ENCODE results near the gene TOP2A. TPM values are rescaled to one million over a fixed set of nuclear protein-coding genes. Genes with fewer than 3 reads are reported as not detected.

Gene TOP2A
- polyA plus RNA-seq, 3 donors = 0.34 to 0.58 (median 0.40) TPM

DNA sequence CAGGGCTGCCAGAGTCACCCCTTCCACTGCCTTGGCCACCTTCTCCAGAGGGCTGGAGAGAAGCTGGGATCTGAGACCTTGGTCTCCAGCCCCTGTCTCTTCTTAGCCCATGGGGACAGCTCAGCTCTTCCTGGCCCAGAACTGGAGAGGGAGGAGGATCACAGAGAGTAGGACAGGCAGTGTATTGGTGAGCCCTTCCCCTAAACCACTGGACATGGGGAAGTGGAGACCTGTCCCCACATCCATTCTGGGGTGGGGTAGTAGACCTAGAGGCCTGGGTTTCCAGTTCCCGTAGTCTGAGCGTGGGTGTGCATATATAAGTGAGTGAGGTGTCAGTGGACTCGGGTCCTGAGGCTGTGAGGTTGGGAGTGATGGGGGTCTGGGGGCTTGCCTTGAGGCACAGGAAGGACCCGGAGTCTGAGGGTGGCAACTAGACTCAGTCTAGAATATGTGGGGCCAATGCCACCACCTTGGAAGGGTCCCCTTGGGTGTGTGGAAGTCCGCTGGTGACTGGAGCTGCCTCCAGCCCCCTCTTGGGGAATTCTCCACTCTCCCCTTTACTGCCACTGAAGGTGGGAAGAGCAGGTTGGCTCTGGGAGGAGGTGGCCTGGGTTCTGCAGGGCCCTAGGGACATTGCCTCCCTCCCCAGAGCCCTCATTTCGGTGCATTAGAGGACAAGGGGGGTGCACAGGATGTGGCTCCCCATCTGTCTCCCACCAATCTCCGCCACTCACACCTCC, 73.1 kb downstream of the TOP2A start:
- WGBS, 3 donors = 14 to 56% (median 20%) methylated on average over 7 of the region's 7 CpGs
- peak overlapping the region; percentile 65 for H3K27ac ChIP-seq (ENCODE audit: low read depth, low read length)

DNA sequence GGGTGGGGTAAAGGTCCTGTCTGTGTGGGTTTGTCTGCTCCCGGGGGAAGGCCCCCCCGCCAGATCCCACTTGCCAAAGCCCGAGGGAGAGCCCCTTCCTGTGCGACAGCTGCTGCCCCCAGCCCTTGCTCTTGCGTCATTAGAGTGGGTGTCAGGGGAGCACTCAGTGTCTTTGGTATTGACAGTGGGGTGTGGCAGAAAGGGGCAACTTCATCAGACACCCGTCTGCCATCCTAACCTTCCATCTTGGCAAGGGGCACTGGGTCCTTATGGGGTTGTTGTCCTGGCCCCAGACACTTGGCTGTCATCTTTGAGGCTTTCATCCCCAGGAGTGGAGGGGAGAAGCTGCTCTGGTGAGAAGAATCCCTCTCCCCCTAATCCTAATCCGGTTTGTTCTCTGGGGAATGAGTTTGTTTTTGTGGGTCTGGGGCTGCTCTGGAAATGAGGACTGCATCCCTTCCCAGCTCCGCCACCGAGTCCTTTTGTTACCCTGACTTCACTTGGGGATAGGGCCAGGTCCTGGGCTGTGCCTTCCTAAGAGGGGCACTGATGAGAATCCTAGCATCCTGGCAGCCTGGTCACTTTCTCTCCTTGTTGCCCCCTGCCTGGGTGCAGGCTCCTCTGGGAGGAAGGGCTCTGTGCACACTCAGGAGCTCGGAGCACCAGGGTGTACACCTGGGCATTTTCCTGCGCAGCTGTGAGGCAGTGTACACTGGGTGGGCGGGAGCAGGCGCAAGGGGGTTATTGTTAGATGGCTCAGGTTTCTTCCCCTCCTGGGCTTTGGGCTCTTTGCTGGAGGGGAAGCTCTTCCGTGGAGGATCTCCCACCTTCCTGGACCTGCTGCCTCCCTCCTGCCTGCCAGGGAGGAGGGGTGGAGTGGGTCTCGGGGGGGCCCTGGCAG, 74.2 kb downstream of the TOP2A start:
- 20 to 39% (median 22%) methylated on average over 15 of the region's 15 CpGs for WGBS, 3 donors
- H3K27ac ChIP-seq (ENCODE audit: low read depth, low read length) = peak overlapping the region; percentile 83

- H3K27ac ChIP-seq (ENCODE audit: low read depth, low read length) = peak overlapping the region; percentile 83
- WGBS, 3 donors = 3 to 5% (median 4%) methylated on average over 37 to 38 of the region's 38 CpGs
These were observed 75.0 kb downstream of the TOP2A start for GRCh38 chr17:40342504-40343218.

DNA sequence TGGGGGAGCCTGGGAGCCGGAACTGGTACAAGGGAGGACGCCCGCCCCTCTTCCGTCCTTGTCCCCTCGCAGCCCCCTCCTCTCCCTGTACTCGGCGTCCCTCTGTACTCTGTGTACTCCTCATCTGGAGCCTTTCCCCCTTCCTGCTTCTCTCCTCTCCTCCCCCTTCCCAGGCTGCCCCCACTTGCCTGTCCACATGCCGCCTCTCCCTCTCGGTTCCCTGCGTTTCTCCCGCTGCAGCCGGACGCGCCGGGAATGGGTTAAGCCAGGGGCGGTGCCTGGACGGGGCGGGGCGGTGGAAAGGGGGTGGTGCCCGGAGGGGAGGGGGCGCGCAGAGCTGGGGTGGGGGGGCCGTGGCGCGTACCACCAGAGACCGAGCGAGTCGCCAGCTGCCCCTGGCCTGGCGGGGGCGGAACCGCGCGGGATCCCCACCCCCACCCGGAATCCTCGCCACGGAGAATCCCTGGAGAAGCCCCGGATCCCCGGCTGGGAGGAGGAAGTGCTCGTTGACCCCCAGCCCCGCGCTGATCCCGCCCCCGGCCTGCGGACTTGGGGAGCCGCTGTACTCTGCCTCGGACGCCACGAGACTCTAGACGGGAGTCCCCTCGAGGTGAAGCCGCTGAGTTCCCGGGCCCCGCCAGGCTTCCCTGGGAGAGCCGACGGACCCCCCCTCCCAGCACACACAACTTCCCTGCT, 75.7 kb downstream of the TOP2A start:
- H3K27ac ChIP-seq (ENCODE audit: low read depth, low read length) = peak overlapping the region; percentile 83
- WGBS, 3 donors = 0 to 2% (median 2%) methylated on average over 36 to 55 of the region's 55 CpGs

DNA sequence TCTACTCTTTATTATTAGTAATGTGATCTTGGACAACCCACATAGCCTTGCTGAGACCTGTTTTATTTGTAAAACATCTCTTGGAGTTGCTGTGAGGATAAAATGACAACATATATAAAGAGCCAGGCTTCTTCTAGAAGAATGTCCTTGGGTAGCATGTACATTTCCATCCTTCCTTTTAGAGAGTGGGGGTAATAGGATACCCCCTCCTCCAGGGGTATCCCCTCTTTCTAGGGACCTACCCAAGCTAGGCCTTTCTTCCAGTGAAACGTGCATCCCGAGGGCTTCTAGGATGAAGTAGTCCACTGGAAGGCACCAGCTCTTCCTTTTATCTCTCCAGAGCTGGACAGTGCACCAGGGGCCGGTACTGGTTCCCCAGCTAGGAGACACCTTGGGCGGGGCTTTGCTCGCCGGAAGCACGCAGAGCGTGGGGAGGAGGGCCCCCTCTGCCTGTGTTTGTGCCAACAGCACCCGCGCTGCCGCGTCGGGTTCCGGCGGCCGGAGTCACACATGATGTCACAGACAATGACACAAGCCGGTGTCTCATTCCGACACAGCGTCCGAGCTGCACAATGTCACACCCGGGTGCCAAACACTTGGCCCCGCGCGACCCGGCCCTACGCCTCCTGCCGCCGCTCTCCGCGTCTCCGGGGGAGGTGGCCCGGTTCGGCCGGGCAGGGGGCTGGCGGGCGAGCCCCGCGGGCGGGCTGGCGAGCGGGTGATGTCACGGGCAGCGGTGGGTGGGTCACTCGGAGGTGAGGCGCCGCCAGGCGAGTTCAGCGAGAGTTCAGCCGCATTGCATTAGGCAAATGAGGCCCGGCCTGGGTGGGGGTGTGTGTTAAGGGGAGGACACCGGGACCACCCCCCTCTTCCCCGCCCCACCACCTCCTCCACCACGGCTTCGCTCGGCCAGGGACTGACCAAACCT, 76.6 kb downstream of the TOP2A start:
- 0 to 2% (median 0%) methylated on average over 50 to 55 of the region's 55 CpGs for WGBS, 3 donors
- peak overlapping the region; percentile 83 for H3K27ac ChIP-seq (ENCODE audit: low read depth, low read length)

DNA sequence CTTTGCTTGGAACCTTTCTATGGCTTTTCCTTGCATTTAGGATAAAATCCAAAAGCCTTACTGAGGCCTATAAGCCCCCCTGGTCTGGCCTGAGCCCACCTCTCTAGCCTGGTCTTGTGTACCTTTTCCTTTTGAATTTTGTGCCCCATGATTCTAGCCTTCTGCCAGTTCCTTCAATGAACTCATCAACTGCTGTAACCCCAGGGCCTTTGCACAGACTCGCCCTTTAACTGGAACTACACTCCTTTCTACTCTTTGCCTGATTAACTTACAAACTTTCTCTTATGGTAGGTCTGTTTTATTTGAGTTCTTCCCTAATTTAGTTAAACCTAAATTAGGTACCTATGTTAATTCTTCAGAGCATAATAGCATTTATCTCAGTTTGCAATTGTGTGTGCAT, 77.4 kb downstream of the TOP2A start:
- peak overlapping the region; percentile 74 for H3K27ac ChIP-seq (ENCODE audit: low read depth, low read length)
- WGBS, 3 donors = 94 to 100% (median 97%) methylated on average over 1 of the region's 1 CpG

DNA sequence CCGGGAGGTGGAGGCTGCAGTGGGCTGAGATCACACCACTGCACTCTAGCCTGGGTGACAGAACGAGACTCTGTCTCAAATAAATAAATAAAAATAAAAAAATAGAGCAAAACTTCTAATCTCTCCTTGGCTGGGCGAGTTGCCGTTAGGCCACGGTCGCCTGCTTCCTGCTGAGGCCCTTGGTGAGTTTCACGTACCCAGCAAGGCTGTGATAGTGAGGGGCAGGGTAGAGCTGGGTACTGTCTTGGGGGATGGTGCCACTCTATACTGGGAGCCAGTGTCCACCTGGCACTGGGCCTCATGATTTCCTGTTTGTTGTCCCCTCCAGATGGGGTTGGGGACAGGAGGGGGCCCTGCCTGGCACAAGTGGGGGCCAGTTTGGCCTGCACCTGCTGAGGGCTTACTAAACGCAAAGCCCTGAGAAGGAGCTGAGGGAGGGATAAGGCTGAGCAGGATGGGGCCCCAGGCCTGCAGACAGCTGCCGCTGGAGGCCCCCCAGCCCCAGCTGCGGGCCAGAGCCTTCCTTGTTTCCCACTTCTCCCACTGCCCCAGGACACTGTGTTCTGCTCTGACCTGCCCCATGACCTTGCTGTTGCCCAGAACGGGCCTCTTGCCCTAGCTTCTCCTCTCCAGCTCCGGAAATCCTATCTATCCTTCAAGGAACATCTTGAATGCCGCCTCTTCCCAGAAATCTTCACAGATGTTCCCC, 78.6 kb downstream of the TOP2A start:
- 49 to 70% (median 52%) methylated on average over 13 of the region's 13 CpGs for WGBS, 3 donors
- H3K27ac ChIP-seq (ENCODE audit: low read depth, low read length) = no peak overlapping the region

Other genes with a start within 250 kb of the TOP2A start
- 1 to 10 TPM; 4.0 to 5.8 (median 4.5) TPM for gene RAPGEFL1, start 240.4 kb downstream of the TOP2A start, polyA plus RNA-seq
- gene WIPF2, start 198.6 kb downstream of the TOP2A start, polyA plus RNA-seq = 1 to 10 TPM; 6.3 to 9.0 (median 8.0) TPM
- gene CDC6, start 130.0 kb downstream of the TOP2A start, polyA plus RNA-seq = 1 to 10 TPM; 1.1 to 3.1 (median 1.4) TPM
- gene RARA, start 108.7 kb downstream of the TOP2A start, polyA plus RNA-seq = 10 to 100 TPM in 2 of 3 donors, 1 to 10 TPM in 1; 7.8 to 54.3 (median 44.0) TPM
- 1 to 10 TPM in 1 of 3 donors, under 1 TPM in 1, not detected in 1; 0.78 to 1.0 TPM for gene GJD3, start 53.2 kb downstream of the TOP2A start, polyA plus RNA-seq
- gene IGFBP4, start 25.6 kb upstream of the TOP2A start, polyA plus RNA-seq = 1,000 to 10,000 TPM in 1 of 3 donors, 100 to 1,000 TPM in 1, 10 to 100 TPM in 1; 77.0 to 1,385 (median 621) TPM
- gene TNS4, start 83.7 kb upstream of the TOP2A start, polyA plus RNA-seq = under 1 TPM in 2 of 3 donors, not detected in 1; 0.01 to 0.19 TPM
- 1 to 10 TPM in 2 of 3 donors, under 1 TPM in 1; 0.56 to 2.8 (median 1.7) TPM for gene CCR7, start 147.6 kb upstream of the TOP2A start, polyA plus RNA-seq
- 10 to 100 TPM; 34.8 to 98.0 (median 68.4) TPM for gene SMARCE1, start 229.9 kb upstream of the TOP2A start, polyA plus RNA-seq
- gene KRT222, start 247.3 kb upstream of the TOP2A start, polyA plus RNA-seq = 10 to 100 TPM in 1 of 3 donors, under 1 TPM in 2; 0.77 to 15.9 (median 0.98) TPM

Measured in adipose tissue (tissue), 3 donors.